Chondrocyte (in vitro differentiated cells): Measurements from ENCODE around the gene RPS6KB2. TPM values are rescaled to one million over a fixed set of nuclear protein-coding genes. Genes with fewer than 3 reads are reported as not detected.

Source experiments
- DNase-seq: peaks from one replicate; pipeline ENCODE4 v3.0.0; 2021; ENCODE audit warnings: mixed read lengths, low spot score
- H3K27ac Mint-ChIP-seq: one replicate; pipeline ENCODE4 v1.8.0; 2021; ENCODE audit warnings: mild to moderate bottlenecking, moderate library complexity, mixed read lengths; ENCODE audit not compliant: unreplicated experiment
- H3K27me3 Mint-ChIP-seq: 2 replicates; pipeline ENCODE4 v1.8.0; 2021; ENCODE audit warnings: low read depth, mixed read lengths
- H3K36me3 Mint-ChIP-seq: 2 replicates; pipeline ENCODE4 v1.8.0; 2021; ENCODE audit warnings: low read depth, mixed read lengths
- H3K4me1 Mint-ChIP-seq: 2 replicates; pipeline ENCODE4 v1.8.0; 2021; ENCODE audit warnings: low read depth, mild to moderate bottlenecking, mixed read lengths
- H3K4me3 Mint-ChIP-seq: one replicate; pipeline ENCODE4 v1.8.0; 2021; ENCODE audit warnings: mild to moderate bottlenecking, moderate library complexity, mixed read lengths; ENCODE audit not compliant: unreplicated experiment
- H3K9me3 Mint-ChIP-seq: 2 replicates; pipeline ENCODE4 v1.8.0; 2021; ENCODE audit warnings: low read depth, mixed read lengths
- total RNA-seq: library from RNA; stranded (reverse); gene quantifications from 3 replicates; pipeline ENCODE4 v1.2.1, GENCODE V29; 2021
- TF ChIP-seq, protein P1 (sequence below): fragments of 200-600 bp; sonication (generic); IDR thresholded peaks from 2 replicates; pipeline ENCODE4 v1.5.0; 2021; ENCODE audit warnings: antibody characterized with exemption, mild to moderate bottlenecking, moderate library complexity

The RPS6KB2 gene
- total RNA-seq, 1 donor from 2014 or later, result 42.3 TPM

DNA sequence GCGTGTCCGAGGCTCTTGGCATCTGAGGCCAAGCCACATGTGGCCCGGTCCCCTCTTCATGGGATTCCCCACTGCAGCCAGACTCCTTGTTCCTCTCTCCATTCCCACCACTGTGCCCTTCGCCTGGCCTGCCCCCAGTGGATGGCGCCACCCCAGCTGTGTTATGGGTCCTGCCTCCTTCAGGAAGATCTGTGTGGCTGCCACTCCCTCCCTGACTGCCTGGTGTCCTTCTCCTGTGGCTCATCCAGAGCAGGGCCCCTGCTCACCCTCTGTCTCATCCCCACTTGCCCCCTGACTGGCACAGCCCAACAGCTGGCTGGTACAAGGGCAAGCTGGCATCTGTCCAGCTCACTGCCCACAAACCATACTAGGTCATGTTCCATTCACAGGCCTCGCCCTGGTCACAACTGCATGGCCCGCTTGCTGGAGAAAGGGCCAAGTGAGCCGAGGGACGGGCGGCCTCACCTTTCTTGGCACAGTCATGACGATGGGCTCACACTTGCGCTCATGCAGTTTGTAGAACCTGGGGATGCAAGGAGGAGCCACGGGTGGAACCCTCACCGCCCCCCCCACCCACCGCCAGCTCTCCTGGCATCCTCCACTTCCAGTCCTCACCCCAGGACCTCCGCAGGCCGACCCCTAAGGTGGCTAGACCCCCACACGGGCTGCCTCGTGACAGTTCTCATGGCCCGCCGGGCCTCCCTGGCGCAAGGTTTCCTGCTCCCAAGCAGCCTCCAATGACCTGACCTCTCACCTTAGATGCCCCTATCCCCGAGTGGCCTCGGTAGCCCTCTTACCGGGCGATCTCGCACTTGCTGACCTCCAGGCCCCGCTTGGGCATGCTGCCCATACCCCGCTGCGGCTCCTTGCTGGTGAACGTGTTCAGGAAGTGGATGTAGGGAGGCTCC lies 11.3 kb downstream of the RPS6KB2 start:
- no peaks in the 10 kb centered on the region for H3K36me3 Mint-ChIP-seq
- peak; percentile 90 for DNase-seq
- peak overlapping the region; percentile 54 for H3K27ac Mint-ChIP-seq
- no peaks in the 10 kb centered on the region for H3K9me3 Mint-ChIP-seq
- H3K27me3 Mint-ChIP-seq, result no peaks in the 10 kb centered on the region
- no peak overlapping the region for H3K4me3 Mint-ChIP-seq
- TF ChIP-seq, protein P1, sequence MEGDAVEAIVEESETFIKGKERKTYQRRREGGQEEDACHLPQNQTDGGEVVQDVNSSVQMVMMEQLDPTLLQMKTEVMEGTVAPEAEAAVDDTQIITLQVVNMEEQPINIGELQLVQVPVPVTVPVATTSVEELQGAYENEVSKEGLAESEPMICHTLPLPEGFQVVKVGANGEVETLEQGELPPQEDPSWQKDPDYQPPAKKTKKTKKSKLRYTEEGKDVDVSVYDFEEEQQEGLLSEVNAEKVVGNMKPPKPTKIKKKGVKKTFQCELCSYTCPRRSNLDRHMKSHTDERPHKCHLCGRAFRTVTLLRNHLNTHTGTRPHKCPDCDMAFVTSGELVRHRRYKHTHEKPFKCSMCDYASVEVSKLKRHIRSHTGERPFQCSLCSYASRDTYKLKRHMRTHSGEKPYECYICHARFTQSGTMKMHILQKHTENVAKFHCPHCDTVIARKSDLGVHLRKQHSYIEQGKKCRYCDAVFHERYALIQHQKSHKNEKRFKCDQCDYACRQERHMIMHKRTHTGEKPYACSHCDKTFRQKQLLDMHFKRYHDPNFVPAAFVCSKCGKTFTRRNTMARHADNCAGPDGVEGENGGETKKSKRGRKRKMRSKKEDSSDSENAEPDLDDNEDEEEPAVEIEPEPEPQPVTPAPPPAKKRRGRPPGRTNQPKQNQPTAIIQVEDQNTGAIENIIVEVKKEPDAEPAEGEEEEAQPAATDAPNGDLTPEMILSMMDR, result peak; percentile 48
- H3K4me1 Mint-ChIP-seq, result peaks cover 28% of the 10 kb centered on the region

DNA sequence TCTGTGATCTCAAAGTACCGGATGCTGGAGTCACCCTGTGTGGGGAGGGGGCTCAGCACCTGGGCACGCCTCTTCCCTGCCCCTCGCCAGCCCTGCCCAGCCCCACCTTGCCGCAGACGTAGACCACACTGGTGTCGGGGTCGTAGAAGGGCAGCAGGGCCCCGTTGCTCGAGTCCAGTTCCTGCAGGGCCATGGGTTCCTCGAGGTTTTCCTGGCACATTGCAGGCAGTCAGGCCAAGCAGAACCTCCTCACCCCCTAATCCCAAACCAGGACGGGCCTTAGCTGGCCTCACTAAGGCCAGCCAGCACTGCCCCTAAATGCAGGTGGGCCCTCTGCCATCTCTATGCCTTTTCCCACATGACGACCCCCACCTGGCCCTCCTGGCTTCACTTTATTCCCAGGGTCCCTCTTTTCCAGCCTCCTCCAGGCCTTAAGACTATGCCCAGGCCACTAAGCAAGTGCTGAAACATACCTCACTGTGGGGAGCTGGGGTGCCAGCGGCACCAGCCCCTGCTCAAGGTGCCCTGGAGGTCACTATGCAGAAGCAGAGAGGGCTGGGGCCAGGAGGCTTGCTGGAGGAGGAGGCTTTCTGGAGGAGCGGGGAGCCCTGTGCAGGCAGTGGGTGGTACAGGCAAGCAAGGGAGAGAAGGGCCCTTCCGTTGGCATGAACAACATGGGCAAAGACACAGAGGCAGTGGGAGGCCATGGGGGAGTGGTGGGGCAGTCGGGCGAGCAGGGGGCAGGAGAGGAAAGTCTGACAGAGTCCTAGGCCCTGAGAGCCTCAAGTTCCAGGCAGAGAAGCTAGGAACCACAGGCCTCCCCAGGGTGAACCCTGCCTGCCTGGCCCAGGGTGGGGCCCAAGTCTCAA lies 12.2 kb downstream of the RPS6KB2 start:
- H3K4me3 Mint-ChIP-seq, result no peak overlapping the region

DNA sequence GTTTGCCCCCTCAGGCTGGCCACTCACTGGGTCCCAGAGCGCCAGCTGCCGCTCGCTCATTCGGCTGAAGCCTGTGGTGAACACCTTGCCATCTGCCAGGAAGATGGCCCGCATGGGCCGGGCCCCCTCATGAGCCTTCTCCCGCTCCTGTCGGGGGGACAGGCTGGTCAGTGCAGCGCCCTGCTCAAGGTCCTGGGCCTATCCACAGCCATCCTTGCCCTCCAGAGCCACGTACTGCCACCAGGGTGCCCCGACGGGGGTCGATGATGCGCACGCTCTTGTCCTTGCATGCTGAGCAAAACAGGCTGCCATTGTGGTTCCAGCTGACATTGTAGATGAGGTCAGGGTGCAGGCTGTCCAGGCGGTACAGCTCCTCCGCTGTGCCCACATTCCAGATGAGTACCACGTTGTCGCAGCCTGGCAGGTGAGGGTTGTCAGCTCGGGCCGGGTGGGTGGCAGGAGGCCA lies 12.8 kb downstream of the RPS6KB2 start:
- Mint-ChIP-seq H3K4me3 (no peak overlapping the region), H3K9me3 (no peaks in the 10 kb centered on the region), H3K36me3 (no peaks in the 10 kb centered on the region), H3K27ac (peak overlapping the region; percentile 45), H3K4me1 (peaks cover 28% of the 10 kb centered on the region), H3K27me3 (no peaks in the 10 kb centered on the region)
- DNase-seq, result no peak
- TF ChIP-seq, protein P1, result no peak

More for the DNA sequence above, 12.2 kb downstream of the RPS6KB2 start:
- Mint-ChIP-seq H3K4me1 (peaks cover 28% of the 10 kb centered on the region), H3K9me3 (no peaks in the 10 kb centered on the region), H3K27ac (peak overlapping the region; percentile 54), H3K27me3 (no peaks in the 10 kb centered on the region), H3K36me3 (no peaks in the 10 kb centered on the region)
- TF ChIP-seq, protein P1, result no peak
- no peak for DNase-seq

DNA sequence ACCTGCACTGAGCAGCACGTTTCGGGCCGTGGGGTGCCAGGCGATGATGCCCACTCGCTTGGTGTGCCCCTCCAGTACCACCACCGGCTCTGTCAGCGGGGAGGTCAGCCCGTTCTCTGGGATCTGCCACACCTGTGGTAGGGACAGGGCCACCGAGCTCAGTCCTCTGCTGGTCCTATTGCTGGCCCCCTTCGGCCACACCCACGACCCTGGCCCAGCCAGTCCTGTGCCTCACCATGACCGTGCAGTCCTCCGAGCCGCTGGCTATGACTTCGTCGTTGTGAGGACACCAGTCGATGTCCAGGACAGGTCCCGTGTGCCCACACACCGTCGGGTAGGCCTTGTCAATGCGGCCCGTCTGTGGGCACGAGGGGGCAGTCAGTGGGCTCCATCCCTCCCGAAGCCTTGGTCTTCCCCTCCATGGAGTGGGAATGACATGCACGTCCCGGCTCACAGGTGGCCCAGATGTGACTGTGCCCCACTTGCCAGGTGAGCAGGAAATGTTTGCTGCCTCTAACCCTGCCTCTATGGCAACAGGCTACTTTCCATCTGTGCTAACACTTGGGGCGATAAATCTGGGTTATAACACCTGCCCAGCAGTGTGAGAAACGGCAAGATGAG lies 13.5 kb downstream of the RPS6KB2 start:
- no peaks in the 10 kb centered on the region for H3K9me3 Mint-ChIP-seq
- no peaks in the 10 kb centered on the region for H3K36me3 Mint-ChIP-seq
- peak overlapping the region; percentile 81 for H3K27ac Mint-ChIP-seq
- TF ChIP-seq, protein P1, result no peak
- peak overlapping the region; percentile 90 for H3K4me3 Mint-ChIP-seq
- peaks cover 23% of the 10 kb centered on the region for H3K4me1 Mint-ChIP-seq
- no peaks in the 10 kb centered on the region for H3K27me3 Mint-ChIP-seq
- DNase-seq, result peak; percentile 91
